Stimulated activated CD4-positive, alpha-beta T cell treated with anti-CD3 and anti-CD28 coated beads, Interleukin-2, amount 100 ng/mL, for 48 hours (primary cell): ENCODE measurements around the gene FXYD6.
A peak's percentile ranks its signal among the peaks of the same experiment; 100 is the strongest.

Experiments
- DNase-seq, 2 donors: peaks; one replicate each; pipeline ENCODE4 v3.0.0-alpha.2; 2020

Gene FXYD6

DNA sequence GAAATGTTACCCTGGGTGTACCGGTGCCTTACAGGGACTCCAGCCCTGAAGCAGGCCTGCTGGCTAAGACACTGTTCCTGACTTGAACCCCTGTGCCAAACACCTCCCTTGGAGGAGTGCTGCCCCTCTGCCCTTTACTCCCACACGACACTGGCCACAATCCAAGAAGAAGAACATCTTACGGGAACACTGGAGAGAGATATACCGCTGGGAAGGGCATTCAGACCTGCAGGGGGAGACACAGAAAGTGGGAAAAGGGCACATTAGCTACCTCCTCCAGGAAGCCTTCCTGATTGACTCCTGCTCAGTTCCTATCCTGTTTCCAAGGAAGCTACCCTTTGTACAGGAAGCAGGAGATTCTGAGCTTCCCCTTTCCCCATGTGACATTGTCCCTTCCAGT, 34.1 kb upstream of the FXYD6 start:
- no peak for DNase-seq

DNA sequence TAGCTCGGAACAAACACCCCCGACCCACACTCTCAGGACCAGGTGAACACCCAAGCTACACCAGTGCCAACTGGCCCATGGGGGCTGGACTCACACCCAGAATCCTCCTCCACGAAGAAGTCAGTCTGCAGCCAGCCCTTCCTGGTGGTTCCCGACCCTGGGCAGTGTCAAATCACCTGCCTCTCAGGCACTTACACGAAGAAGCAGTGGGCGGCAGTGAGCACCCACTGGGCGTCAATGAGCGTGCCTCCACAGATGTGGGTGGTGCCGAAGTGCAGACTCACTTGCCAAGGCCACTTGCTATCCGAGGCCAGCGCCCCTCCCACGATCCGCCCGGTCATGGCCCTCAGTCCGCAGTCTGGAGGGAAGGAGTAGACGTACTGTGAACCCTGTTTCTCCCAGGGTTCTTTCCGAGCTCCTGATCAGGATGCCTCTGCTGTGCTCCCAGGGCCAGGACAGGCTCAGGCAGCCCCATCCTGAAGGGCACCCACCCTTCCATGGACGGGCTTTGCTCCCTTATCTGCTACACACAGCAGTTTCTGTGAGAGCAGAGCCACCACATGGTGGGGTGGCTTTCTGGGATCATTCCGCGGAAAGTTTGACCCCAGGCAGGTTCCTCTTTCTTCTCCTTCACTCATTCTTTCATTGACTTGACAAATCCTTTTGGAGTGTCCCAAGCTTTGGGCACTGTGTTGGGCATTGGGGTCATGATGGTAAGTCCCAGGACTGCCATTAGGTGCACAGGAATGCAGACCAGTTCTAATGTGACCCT, 33.3 kb upstream of the FXYD6 start:
- DNase-seq = no peak

DNA sequence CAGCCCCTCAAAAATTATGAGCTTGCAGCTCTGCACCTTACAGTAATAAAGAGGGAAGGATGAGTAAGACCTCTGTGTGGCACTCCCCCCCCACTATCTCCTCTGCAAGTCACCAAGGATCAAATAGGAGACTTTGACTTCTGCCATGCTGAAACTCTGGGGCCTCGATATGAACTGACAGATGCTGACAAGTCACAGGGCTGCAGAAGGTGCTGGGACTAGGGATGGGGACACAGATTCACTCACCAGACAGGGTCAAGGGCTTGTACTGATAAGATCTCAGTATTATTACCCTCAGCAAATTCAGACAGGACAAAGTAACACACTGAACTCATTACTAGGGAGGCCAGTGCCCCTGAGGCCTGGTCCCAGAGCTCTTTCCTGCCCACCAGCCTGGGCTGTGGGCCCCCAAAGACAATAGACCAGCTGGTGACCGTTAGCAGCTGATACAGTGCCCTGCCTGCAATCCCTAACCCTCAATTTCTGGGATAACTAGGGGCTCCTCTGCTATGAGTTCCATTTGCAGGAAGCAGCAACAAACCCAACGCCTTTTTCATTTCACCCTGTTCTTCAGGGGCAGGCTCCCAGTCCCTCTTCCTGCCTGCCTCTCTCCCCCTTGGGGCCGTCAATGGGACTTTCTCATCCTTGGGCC, 32.6 kb upstream of the FXYD6 start:
- no peak for DNase-seq

DNA sequence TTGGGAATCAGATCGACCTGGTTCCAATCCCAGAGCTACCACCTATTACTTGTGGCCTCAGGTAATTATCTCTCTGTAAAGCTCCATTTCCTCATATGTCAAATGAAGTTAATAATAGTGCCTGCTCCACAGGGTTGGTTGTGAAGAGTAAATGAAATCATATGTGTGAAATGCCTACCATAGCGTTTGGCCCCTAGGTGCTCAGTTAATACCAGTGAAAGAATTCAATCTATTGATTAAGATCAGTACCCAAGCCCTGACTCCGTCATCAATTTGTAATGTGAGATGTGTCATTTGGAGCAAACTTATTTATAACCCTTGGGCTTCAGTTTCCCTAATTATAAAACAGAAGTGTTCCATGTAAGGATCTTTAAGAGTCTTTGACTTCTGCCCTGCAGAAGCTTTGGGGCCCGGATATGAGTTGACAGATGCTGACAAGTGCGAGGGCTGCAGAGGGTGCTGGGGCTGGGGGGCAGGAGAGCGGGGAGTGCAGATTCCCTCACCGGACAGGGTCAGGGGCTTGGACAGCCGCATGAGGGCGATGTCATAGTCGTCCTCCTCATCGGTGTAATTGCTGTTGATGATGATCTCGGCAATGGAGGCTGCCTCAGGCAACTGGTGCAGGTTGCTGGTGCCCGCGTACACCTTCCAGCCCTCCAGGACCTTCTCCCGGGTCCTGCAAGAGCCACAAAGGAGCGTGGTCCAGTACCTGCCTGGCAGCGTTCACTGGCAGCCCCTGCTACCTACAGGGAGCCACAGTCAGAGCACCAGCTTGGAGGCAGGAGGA, 31.8 kb upstream of the FXYD6 start:
- no peak for DNase-seq

DNA sequence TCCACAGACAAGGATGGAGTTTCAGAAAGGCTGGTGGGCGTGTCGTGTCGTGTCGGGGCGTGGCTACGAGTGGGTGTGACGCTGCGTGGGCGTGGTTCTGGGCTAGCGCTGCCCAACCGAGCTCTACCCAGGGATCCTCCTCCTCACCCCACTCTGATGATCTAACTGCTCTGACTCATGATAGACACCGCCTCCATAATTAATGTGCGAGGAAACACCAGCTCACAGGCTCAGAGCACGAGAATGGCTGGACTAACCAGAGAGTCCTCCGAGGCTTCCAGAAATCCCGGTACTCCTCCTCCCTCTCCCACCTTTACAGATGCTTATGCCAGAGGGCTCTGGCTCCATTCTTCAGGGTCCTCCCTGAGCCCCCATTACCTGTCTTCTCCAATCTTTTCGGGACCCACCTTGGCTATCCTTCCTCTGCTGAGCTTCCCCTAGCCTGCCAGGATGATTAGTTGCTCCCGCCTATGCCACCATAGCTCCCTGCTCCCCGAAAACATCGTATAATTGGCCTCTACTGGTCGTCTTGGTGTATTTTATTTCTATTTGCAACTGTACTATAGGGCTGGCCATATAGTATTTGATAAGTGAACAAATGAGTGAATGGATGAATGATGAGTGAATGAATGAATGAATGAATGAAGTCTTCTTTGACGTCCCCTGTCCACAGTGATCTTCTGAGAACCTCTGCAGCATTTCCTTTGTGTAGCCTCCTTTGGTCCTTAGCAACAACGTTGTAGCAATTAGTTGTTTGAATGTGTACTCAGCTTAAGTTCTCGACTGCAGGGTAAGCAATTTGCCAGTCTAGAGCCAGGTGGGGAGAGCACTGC, 31.0 kb upstream of the FXYD6 start:
- DNase-seq = peak; percentile 50 to 73

DNA sequence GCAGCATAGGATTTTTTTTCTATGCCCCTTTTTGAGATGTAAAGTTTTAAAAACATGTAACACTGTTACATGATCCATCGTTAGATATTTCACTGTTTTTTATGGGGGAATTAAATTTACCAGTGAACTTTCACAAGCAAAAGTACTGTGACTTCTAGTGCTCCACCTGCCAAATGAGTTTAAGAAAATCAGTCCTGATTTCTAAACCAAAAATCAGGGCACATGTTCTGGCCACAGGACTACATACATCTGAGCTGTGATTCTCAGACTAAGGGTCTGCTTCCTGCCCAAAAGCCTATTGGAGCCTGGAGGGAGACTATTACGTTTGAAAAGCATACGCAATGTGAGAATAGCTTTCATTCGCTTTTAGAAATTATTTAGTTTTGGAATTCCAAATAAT, 30.3 kb upstream of the FXYD6 start:
- no peak for DNase-seq

DNA sequence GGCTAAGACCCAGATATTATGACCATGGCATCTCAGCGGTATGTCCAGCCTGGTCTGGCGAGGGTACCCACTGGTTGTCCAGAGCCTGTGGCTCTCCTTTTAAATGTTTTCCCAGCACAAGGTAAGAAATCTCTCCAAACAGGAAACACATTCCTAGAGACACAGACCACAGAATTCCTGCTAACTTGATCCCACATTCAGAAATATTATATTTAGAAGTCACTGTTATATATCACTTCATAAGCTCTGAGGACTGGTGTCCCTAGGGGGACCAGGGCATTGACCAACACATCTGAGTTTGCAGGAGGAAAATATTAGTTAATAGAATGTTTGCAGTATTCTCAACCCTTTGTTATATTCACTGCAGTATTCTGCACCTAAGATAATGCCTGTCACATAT, 29.7 kb upstream of the FXYD6 start:
- no peak for DNase-seq

DNA sequence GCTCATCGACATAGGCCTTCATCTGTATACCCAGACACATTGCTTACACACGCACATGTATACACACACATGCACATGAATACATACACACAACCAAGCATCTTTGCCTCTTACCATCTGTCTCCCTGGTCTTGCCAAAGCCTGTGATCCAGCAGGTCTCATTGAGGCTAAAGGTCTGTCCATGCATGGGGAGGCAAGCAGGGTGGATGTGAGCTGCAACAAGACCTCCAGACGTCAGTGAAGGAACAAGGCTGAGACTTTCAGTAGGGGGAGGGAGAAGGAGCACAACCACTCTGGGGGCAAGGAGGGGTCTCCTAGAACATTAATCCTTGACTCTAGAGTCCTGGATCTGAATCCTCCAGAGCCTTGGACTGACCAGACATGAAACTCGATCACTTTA, 29.1 kb upstream of the FXYD6 start:
- DNase-seq = no peak

DNA sequence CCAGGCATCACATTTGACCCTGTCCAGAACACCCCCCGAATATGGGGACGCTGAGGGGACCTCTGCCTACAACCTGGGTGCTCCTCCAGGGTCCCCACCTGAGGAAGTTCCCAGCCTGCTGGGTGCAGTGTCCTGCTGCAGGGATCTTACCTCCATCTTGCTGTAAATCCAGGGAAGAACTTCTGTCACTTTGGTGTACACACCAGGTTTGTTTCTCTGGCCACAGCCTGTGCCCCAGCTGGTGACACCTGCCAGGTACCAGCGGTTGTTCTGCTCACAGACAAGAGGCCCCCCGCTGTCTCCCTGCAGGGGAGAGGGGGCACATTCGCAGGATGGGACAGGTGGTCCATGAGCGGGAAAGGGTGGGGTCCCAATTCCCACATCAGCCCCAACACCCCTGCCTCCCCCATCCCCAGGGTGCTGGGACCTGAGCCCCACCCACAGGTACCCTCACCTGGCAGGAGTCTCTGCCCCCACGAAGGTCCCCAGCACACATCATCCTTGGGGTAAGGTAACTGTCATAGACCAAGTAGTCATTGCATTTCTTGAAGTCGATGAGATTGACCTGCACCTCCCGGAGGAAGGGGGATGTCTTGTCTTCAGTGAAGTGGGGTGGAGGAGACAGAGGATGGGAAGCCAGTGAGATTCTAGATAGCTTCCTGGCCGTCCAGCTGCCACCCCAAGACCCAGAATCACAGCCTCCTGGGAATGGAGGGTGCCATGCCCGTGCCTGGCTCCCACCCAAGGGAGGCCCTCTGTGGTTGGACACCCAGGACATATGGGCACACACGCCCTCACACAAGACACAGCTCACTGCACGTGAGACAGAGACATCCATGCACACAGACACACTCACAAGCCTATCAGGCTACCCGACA, 27.3 kb upstream of the FXYD6 start:
- no peak for DNase-seq

DNA sequence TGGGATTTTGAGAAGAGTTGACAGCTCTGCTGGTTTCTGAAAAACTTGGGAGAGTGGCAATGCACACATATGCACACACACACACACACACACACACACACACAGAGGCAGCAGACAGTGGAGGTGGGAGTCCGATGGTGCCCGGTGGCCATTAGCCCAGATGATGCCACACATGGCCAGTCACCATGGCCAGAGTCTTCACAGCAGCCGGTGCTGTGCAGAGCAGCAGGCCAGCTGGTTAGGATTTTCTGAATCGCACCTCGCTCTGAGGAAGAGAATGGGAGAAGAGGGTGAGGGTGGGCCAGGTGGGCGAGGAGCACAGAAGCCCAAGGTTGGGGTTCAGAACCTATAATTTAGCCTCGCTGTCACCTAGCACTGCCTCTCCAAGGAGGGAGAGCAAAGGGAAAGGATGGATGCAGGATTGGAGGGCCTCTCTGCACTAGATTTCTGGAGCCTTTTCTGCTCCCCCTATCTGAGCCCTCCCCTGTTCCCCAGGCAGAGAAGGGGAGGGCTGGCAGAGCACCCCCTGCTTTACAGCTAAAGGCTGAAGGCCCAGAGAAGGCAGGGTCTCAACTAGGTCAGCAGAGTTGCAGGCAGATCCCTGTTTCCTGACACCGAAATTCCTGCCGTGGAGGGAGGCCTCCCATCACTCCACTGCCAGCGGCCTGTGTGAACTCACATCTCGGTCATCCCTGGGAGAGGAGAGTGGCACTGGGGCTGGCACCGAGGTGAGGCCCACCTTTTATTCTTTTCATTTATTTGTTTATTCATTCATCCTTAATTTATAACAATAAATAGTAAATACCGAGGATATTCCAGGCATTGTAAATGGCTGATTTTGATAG, 25.8 kb upstream of the FXYD6 start:
- no peak for DNase-seq

DNA sequence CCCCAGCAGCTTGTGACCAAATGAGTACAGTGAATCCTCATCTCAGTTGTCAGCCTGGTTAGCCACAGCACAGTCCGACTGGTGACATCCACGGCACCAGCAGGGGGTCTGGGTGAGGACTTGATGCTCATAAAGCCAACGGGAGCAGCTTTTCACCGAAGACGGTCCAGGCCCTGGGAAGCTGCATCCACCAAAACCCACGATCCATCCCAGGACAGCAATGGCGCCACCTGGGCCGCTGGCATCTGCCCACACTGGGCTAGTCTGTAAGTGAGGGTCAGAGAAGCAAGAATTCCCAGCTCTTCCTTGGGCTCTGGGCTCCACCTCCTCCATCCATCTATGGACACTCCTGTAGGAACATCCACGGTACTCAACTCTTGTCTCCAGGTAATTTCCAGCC, 25.1 kb upstream of the FXYD6 start:
- no peak for DNase-seq

DNA sequence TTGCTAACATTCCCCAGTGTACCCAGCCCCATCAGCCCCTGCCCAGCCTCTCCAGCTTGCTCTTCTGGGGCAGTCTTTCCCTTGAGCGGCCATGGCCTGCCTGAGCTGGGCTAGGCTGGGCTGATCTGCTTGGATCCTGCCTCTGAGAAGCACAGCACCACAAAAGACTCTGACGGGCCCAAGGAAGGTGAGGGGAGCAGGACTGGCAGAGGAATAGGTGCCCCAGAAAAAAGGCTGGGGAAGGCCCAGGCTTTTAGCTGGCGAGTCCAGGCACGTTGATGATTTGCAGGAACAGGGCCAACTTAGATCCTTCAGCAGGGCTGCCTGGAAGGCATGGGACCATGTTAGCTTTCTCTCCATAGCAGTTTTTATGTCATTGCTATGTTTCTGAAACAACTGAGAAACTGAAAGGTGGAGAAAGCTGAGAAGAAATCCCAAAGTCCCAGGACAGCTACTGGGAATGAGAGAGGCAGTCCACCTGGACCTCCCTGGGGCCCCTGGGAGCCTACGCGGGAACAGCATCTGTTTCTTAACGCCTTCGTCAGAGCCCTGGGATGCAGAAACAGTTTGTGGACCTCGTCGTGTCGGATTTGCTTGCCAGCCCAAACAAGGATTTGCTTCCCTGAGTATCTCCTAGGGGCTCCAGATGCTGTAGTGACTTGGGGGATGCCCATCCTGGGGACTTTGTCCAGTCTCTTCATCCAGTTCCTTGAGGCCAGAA, 24.4 kb upstream of the FXYD6 start:
- no peak for DNase-seq

DNA sequence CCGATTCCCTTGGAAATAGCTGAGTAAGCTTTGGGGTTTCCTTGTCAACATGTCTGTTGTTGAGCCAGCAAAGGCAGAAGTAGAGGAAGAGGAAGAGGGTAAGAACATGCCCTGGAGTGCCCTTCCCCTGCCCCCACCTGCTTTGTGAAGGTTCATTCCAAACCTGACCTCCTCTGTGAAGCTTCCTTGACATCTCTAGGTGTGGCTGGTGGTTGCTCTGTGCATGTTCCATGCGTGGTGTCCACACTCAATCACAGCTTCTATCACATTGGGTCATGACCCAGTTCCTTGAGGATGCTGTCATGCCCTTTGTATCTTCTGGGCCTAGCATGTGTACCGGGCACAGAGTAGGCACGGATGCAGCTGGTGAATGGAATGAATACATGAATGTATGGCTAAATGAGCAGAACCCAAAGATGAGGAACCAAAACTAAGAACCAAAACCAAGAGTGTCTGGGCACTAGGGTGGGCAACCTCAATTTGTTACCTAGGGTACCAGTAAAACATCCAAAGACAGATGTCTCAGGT, 23.7 kb upstream of the FXYD6 start:
- DNase-seq = no peak

DNA sequence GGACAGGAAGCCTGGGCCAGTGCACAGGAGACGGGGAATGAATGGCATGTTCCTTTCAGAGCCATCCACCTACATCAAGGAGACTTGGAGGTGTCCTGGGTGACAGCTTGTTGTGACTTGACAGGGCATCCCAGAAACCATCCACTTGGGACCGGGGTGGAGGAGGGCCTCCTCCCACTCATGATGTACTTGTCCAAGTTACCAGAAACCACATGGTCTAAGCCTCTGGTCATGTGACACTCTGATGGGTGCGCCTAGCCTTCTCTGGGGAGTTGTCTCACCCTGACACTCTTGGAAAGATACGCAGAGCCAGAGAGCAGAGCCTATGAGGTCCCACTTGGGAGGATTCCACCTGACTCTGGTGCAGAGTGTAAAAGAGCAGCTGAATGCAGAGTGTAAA, 21.6 kb upstream of the FXYD6 start:
- DNase-seq = no peak

DNA sequence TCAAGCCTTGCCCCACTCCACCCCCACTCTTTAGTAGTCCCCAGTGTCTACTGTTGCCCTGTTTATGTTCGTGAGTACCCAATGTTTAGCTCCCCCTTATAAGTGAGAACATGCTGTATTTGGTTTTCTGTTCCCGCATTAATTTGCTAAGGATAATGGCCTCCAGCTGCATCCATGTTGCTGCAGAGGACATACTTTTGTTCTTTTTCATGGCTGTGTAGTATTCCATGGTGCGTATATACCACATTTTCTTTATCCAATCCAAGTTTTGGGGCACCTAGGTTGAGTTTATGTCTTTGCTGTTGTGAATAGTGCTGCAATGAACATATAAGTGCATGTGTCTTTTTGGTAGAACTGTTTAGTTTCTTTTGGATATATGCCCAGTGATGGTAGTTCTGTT, 16.2 kb upstream of the FXYD6 start:
- DNase-seq = no peak

DNA sequence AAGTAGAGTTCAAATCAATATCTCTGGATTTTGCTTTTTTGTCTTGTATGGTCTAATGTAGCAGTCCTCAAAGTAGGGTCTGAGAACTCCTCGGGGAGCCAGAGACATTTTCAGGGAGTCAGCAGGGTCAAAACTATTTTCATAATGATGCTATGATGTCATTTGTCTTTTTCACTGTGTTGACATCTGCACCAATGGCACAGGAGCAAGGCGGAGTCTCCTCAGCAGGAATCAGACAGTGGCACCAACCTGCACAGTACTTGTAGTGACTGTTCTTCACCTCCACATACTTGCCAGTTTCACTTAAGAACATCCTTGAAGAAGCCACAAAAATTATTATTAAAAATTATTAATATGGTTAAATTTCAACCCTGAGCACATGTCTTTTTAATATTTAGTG, 14.9 kb upstream of the FXYD6 start:
- DNase-seq = no peak

DNA sequence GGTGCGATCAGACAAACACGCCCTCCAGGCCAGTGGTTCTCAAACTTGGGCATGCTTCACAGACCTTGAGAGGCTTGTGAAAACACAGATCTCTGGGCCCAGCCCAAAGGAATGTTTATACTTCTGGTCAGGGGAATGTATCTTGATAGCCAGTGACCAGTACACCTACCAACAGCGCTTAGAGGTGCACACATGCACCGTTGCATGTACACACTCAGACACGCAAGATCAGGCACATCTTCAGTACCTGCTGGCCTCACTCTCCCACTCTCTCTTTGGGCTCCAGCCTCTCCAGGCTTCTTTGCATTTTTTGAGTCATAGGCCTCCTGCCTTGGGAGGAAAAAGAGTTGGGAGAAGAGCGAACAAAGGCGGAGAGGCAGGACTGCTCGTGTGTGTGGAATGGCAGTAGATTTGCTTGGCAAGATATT, 11.7 kb upstream of the FXYD6 start:
- no peak for DNase-seq

DNA sequence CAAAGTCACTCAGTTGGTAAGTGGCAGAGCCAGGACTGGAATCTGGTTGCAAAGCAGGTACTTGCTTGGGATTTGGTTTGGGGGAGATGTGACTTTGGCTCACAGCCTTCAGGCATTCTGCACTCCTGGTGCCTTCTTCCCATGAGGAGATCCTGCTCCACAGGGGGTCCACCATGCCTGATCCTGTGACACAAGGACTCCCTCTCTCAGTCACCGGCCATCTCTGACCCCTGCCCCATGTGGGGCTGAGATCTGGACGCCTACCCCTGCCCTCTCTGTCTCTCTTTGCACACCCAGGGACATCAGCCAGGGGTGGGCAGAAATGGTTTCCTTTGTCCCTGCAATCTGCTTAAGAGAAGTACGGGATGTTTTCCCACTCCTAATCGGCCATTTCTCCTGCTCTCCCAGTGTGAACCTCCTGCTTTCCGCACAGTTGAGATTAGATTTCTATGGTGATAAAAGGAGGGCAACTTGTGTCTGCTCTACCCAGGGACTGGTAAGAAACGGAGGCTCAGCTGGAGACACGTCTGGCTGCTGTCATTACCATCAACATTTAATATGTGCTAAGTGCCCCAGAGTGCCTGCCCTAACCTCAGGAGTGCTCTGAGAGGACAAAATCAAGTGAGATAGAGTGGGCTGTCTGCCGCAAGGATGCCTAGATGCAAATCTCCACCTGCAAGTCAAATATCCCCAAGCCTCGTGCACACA, 11.1 kb upstream of the FXYD6 start:
- no peak for DNase-seq

DNA sequence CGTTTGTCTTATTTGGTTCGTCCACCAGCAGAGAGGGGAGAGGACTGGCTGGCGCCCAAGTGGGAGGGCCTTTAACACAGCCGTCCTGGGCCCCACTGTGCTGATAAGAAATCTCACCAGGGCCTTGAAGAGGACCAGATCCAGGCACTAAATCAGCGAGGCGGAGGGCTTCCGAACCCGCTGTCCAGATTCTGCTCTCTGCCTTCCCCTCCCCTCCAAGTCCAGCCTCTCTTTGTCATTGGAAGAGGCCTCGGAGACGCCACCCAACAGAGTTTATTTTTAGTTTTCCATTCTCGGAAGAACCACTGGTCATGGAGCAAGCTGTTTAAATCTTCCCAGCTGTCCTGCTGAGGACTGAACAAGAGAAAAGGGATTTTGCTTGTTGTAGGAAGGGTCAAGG, 9.3 kb upstream of the FXYD6 start:
- no peak for DNase-seq
